GM12873 (cell line): ENCODE data around the gene CYP2J2.

ENCODE experiments used
- CTCF ChIP-seq: IDR thresholded peaks from 2 replicates; pipeline ENCODE4 v1.5.1; 2012; ENCODE audit warnings: low read depth, mild to moderate bottlenecking, moderate library complexity, low read length, control low read depth; ENCODE audit not compliant: insufficient read depth; ENCODE audit errors: missing control alignments

Gene CYP2J2

GRCh38 chr1:59878370-59878769, 48.2 kb downstream of the CYP2J2 start:
- no peak for TF ChIP-seq CTCF

- TF ChIP-seq CTCF, result no peak
Observed at GRCh38 chr1:59877108-59877682, 49.4 kb downstream of the CYP2J2 start.

GRCh38 chr1:59871746-59872145, 54.8 kb downstream of the CYP2J2 start:
- no peak for TF ChIP-seq CTCF

GRCh38 chr1:59866462-59866861, 60.1 kb downstream of the CYP2J2 start:
- no peak for TF ChIP-seq CTCF

- no peak for TF ChIP-seq CTCF
Observed at GRCh38 chr1:59857679-59858354, 68.8 kb downstream of the CYP2J2 start.

- no peak for TF ChIP-seq CTCF
Observed at GRCh38 chr1:59856725-59857338, 69.7 kb downstream of the CYP2J2 start.

- TF ChIP-seq CTCF, result no peak
Observed at GRCh38 chr1:59852117-59852516, 74.5 kb downstream of the CYP2J2 start.
